SK-N-SH (cell line): ENCODE results near the gene SSR1. TPM values are rescaled to one million over a fixed set of nuclear protein-coding genes. Genes with fewer than 3 reads are reported as not detected.

ENCODE experiments used
- CTCF ChIA-PET: fragments of 300-600, 350-600 bp; formaldehyde crosslinking; extraction: SDS; loops from one replicate; lab custom pipeline; 2021; lab: Yijun Ruan, JAX
- POLR2A ChIA-PET: fragments of 350-600 bp; sonication (Branson Sonifier 250); formaldehyde crosslinking; extraction: SDS; loops from one replicate; lab custom pipeline; 2020; ENCODE audit warnings: antibody characterized with exemption, inconsistent platforms; lab: Yijun Ruan, JAX
- DNase-seq: peaks from one replicate; pipeline ENCODE4 v3.0.0; 2012
- H2AFZ ChIP-seq: fragments of 200-600 bp; sonication (generic); 2 replicates; pipeline ENCODE4 v1.8.1; 2016; ENCODE audit warnings: antibody characterized with exemption, mild to moderate bottlenecking, low read depth
- H3F3A ChIP-seq: fragments of 200-600 bp; sonication (generic); replicated peaks from 2 replicates; pipeline ENCODE3; 2016; ENCODE audit warnings: antibody characterized with exemption, mild to moderate bottlenecking; ENCODE audit not compliant: insufficient read depth
- H3K27ac ChIP-seq, 2 experiments: fragments of 200-500 bp in 1 of 2; fragments of 200-600 bp in 1 of 2; sonication (Bioruptor generic) in 1 of 2; sonication (generic), shearing (Covaris generic) in 1 of 2; 2 replicates each; pipeline versions ENCODE4 v1.5.1 to v1.6.1; 2014 to 2016; ENCODE audit warnings: low read depth in 2 of 2, inconsistent platforms in 1 of 2, low read length in 1 of 2, mild to moderate bottlenecking in 1 of 2, mixed read lengths in 1 of 2
- H3K27me3 ChIP-seq: fragments of 200-600 bp; sonication (generic), shearing (Covaris generic); 2 replicates; pipeline ENCODE4 v1.6.1; 2016; ENCODE audit warnings: mixed run types; ENCODE audit not compliant: insufficient read depth
- H3K36me3 ChIP-seq, 2 experiments: fragments of 200-500 bp in 1 of 2; fragments of 200-600 bp in 1 of 2; sonication (Bioruptor generic) in 1 of 2; sonication (generic) in 1 of 2; replicated peaks in 1 of 2; 2 replicates each; pipeline versions ENCODE3 to v1.5.1; 2014 to 2016; ENCODE audit warnings: low read length in 1 of 2, mild to moderate bottlenecking in 1 of 2; ENCODE audit not compliant: insufficient read depth in 2 of 2, control insufficient read depth in 1 of 2
- H3K4me1 ChIP-seq, 2 experiments: fragments of 200-500 bp in 1 of 2; fragments of 200-600 bp in 1 of 2; sonication (Bioruptor generic) in 1 of 2; sonication (generic), shearing (Covaris generic) in 1 of 2; 2 replicates each; pipeline versions ENCODE4 v1.5.1 to v1.6.1; 2014 to 2016; ENCODE audit warnings: low read depth in 1 of 2, low read length in 1 of 2, mixed run types in 1 of 2; ENCODE audit not compliant: insufficient read depth in 2 of 2, control insufficient read depth in 1 of 2
- H3K4me2 ChIP-seq: fragments of 200-600 bp; sonication (generic), shearing (Covaris generic); 2 replicates; pipeline ENCODE4 v1.6.1; 2017; ENCODE audit warnings: mixed run types
- H3K4me3 ChIP-seq, 2 experiments: fragments of 200-500 bp in 1 of 2; fragments of 200-600 bp in 1 of 2; sonication (Bioruptor generic) in 1 of 2; sonication (generic), shearing (Covaris generic) in 1 of 2; 2 replicates each; pipeline versions ENCODE4 v1.5.1 to v1.8.1; 2014 to 2016; ENCODE audit warnings: low read depth in 2 of 2, inconsistent platforms in 1 of 2, low read length in 1 of 2, mild to moderate bottlenecking in 1 of 2, mixed read lengths in 1 of 2, moderate library complexity in 1 of 2
- H3K79me2 ChIP-seq: fragments of 200-600 bp; sonication (generic); 2 replicates; pipeline ENCODE4 v1.8.1; 2017; ENCODE audit warnings: mild to moderate bottlenecking; ENCODE audit not compliant: insufficient read depth
- H3K9ac ChIP-seq: fragments of 200-600 bp; sonication (generic); 2 replicates; pipeline ENCODE4 v1.6.1; 2017; ENCODE audit warnings: mixed run types
- H3K9me2 ChIP-seq: fragments of 200-600 bp; sonication (generic); 2 replicates; pipeline ENCODE4 v1.6.1; 2017; ENCODE audit warnings: mixed run types
- H3K9me3 ChIP-seq: fragments of 200-600 bp; sonication (generic); 2 replicates; pipeline ENCODE4 v1.6.1; 2017; ENCODE audit warnings: mixed run types, mild to moderate bottlenecking, moderate library complexity
- H4K20me1 ChIP-seq: fragments of 200-600 bp; sonication (generic); 2 replicates; pipeline ENCODE4 v1.6.1; 2017; ENCODE audit warnings: mild to moderate bottlenecking, mixed run types; ENCODE audit not compliant: insufficient read depth
- CHD2 ChIP-seq: fragments of 150-350 bp; IDR thresholded peaks from 2 replicates; pipeline ENCODE4 v1.6.1; 2018; ENCODE audit warnings: low read length; ENCODE audit not compliant: partially characterized antibody
- ELF1 ChIP-seq: IDR thresholded peaks from 2 replicates; pipeline ENCODE4 v1.4.0; 2012
- EP300 ChIP-seq, 2 experiments: IDR thresholded peaks; 2 replicates each; pipeline versions ENCODE4 v1.4.0 to v1.6.1; 2012; ENCODE audit warnings: borderline replicate concordance in 1 of 2, low read depth in 1 of 2, low read length in 1 of 2
- FOSL2 ChIP-seq: IDR thresholded peaks from 2 replicates; pipeline ENCODE4 v1.4.0; 2012; ENCODE audit warnings: low read depth, mild to moderate bottlenecking, moderate library complexity, borderline replicate concordance
- FOXJ3 ChIP-seq: sonication (generic); formaldehyde crosslinking; IDR thresholded peaks from 2 replicates; pipeline ENCODE4 v1.5.1; 2020; ENCODE audit warnings: mild to moderate bottlenecking, missing genetic modification reagents
- JUND ChIP-seq: IDR thresholded peaks from 2 replicates; pipeline ENCODE4 v1.4.0; 2012
- MEF2A ChIP-seq: IDR thresholded peaks from 2 replicates; pipeline ENCODE4 v1.4.0; 2012; ENCODE audit warnings: low read depth, borderline replicate concordance
- MXI1 ChIP-seq: IDR thresholded peaks from 2 replicates; pipeline ENCODE4 v1.6.1; 2012; ENCODE audit warnings: mild to moderate bottlenecking, low read depth, low read length, improper control_type of control experiment
- RAD21 ChIP-seq: IDR thresholded peaks from 2 replicates; pipeline ENCODE4 v1.6.1; 2012; ENCODE audit warnings: mild to moderate bottlenecking, low read length
- RFX5 ChIP-seq: IDR thresholded peaks from 2 replicates; pipeline ENCODE4 v1.6.1; 2012; ENCODE audit warnings: mild to moderate bottlenecking, improper control_type of control experiment, low read length
- SIN3A ChIP-seq: IDR thresholded peaks from 2 replicates; pipeline ENCODE4 v1.6.1; 2012; ENCODE audit warnings: low read depth, mild to moderate bottlenecking, low read length, moderate library complexity, borderline replicate concordance
- SMC3 ChIP-seq: IDR thresholded peaks from 2 replicates; pipeline ENCODE4 v1.6.1; 2012; ENCODE audit warnings: low read depth, low read length, improper control_type of control experiment
- TCF12 ChIP-seq: IDR thresholded peaks from 2 replicates; pipeline ENCODE4 v1.4.0; 2012
- TEAD4 ChIP-seq: IDR thresholded peaks from 2 replicates; pipeline ENCODE4 v1.4.0; 2012; ENCODE audit warnings: mild to moderate bottlenecking, borderline replicate concordance; ENCODE audit not compliant: insufficient read depth
- WGBS: methylation state at CpG from one replicate; pipeline ENCODE4 v1.1.6; 2017; ENCODE audit warnings: low lambda C conversion rate; 5-methylcytosine and 5-hydroxymethylcytosine counted together
- polyA plus RNA-seq, 3 experiments: library from polyadenylated mRNA; depleted of rRNA; stranded (reverse); fragments of >200 nt; gene quantifications; 2 replicates each; pipeline ENCODE4 v1.2.3, GENCODE V29; 2012
- TF ChIP-seq, protein P1 (sequence below): IDR thresholded peaks from 2 replicates; pipeline ENCODE4 v1.4.0; 2012; ENCODE audit warnings: low read depth
- TF ChIP-seq, protein P2 (sequence below): fragments of 150-350 bp; IDR thresholded peaks from 2 replicates; pipeline ENCODE4 v1.6.1; 2017; ENCODE audit warnings: antibody characterized with exemption, low read length, low read depth, borderline replicate concordance
- TF ChIP-seq, protein P3 (sequence below): fragments of 200-600 bp; sonication (generic); IDR thresholded peaks from 2 replicates; pipeline ENCODE4 v1.6.1; 2017; ENCODE audit warnings: antibody characterized with exemption, mild to moderate bottlenecking, moderate library complexity
- TF ChIP-seq, protein P4 (sequence below): IDR thresholded peaks from 2 replicates; pipeline ENCODE4; 2012
- TF ChIP-seq, protein P5 (sequence below): IDR thresholded peaks from 2 replicates; pipeline ENCODE4 v1.4.0; 2012; ENCODE audit warnings: low read depth, borderline replicate concordance

Gene SSR1
- polyA plus RNA-seq, 1 of the 3 experiments (the other 2 are of a cell fraction) = 50.7 TPM

DNA sequence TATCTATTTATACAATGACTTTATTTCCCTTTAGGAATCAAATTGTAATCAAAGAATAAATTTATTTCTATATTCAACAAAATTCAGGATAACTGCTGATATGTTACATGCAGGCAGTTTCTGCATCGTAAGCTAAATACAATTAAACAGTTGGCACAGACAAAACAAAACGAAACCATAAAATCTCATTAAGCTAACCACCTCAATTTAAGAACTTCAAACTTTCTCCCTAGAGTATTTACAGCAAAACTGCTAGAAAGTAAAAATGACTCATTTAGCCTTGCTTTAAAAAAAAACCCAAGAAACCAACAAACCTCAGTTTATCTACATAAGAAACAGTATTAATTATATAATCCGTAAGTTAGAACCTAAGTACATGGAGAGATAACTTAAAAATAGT, 17.1 kb downstream of the SSR1 start:
- POLR2A ChIA-PET = no interaction called here
- H3K9ac ChIP-seq = no peak overlapping the region
- no peak overlapping the region for H2AFZ ChIP-seq
- no peak overlapping the region for H3K27ac ChIP-seq
- WGBS = 94% methylated on average over 3 of the region's 3 CpGs
- peaks cover 0 to 3% of the 10 kb centered on the region in 2 experiments; a peak in 1 of 4 replicates for H3K4me1 ChIP-seq
- H3K9me2 ChIP-seq = no peaks in the 10 kb centered on the region
- H3K4me2 ChIP-seq = no peak overlapping the region
- CTCF ChIA-PET = interaction anchor here (1.4 kb wide), 1 partner anchor 20 kb away, joined by 5 read pairs; no protein-coding TSS in a partner anchor
- peaks cover 9% of the 10 kb centered on the region for H3K79me2 ChIP-seq
- H3K27me3 ChIP-seq = no peaks in the 10 kb centered on the region
- peaks cover 16% of the 10 kb centered on the region for H3F3A ChIP-seq
- peaks cover 3% of the 10 kb centered on the region; the same call in 1 of the 2 replicates for H4K20me1 ChIP-seq
- TF ChIP-seq SIN3A (no peak), MEF2A (no peak), ELF1 (no peak), RAD21 (no peak), EP300 (IDR thresholded peaks at IDR 0.05; ENCODE audit: borderline replicate concordance in 1 of 2, low read depth in 1 of 2, low read length in 1 of 2) (no peak), FOSL2 (no peak), TCF12 (no peak), TEAD4 (no peak), FOXJ3 (no peak), JUND (no peak), CHD2 (no peak), MXI1 (no peak), SMC3 (no peak)
- TF ChIP-seq, protein P1, sequence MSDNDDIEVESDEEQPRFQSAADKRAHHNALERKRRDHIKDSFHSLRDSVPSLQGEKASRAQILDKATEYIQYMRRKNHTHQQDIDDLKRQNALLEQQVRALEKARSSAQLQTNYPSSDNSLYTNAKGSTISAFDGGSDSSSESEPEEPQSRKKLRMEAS = no peak
- TF ChIP-seq, protein P2, sequence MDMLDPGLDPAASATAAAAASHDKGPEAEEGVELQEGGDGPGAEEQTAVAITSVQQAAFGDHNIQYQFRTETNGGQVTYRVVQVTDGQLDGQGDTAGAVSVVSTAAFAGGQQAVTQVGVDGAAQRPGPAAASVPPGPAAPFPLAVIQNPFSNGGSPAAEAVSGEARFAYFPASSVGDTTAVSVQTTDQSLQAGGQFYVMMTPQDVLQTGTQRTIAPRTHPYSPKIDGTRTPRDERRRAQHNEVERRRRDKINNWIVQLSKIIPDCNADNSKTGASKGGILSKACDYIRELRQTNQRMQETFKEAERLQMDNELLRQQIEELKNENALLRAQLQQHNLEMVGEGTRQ = no peak
- no peaks in the 10 kb centered on the region for H3K9me3 ChIP-seq
- no peak overlapping the region for H3K4me3 ChIP-seq
- DNase-seq = no peak
- H3K36me3 ChIP-seq = peaks cover 74 to 91% of the 10 kb centered on the region in 2 experiments

DNA sequence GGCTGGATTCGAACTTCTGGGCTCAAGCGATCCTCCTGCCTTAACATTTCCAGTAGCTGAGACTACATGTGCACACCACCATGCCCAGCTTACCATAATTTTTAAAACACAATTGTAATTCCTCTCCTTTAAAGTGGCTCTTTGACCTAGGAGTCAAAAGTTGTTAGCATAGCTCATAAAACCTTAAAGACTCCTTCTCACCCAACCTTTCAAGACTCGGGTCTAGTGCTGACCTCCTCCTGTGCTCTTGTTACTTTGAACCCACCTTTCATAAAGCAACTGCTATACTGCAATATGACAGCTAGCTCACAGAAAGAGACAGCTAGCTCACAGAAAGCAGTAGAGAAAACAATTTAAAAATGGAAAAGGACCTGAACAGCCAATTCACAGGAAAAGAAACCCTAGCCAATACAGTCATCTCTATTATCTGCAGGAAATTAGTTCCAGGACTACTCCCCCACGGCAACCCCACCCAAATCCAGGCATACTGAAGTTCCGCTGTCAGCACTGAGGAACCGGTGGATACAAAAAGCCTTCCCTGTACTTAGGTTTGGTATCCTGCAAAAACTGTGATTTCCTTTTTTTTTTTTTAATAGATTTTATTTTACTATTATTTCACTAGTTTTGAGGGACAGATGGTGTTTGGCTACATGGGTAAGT, 20.3 kb downstream of the SSR1 start:
- POLR2A ChIA-PET = no interaction called here
- Histone ChIP-seq H3K79me2 (peaks cover 8% of the 10 kb centered on the region), H3K4me3 (no peak overlapping the region), H3K4me2 (no peak overlapping the region), H3K9ac (no peak overlapping the region), H3K4me1 (0 out of 4 replicates have a peak, but pooled peaks cover 0 to 3% of the 10 kb centered on the region in 2 experiments), H3K9me2 (no peaks in the 10 kb centered on the region), H4K20me1 (no peaks in the 10 kb centered on the region; the same call in 1 of the 2 replicates), H3K36me3 (peaks cover 77 to 92% of the 10 kb centered on the region in 2 experiments), H2AFZ (no peak overlapping the region), H3K27ac (no peak overlapping the region), H3K9me3 (no peaks in the 10 kb centered on the region), H3F3A (peaks cover 13% of the 10 kb centered on the region), H3K27me3 (no peaks in the 10 kb centered on the region)
- CTCF ChIA-PET = interaction anchor here (1.9 to 2.8 kb wide), 3 partner anchors 8 to 323 kb away, joined by 7 to 12 read pairs (median 8); no protein-coding TSS in a partner anchor
- DNase-seq = no peak
- 96% methylated on average over 6 of the region's 6 CpGs for WGBS
- TF ChIP-seq, protein P3, sequence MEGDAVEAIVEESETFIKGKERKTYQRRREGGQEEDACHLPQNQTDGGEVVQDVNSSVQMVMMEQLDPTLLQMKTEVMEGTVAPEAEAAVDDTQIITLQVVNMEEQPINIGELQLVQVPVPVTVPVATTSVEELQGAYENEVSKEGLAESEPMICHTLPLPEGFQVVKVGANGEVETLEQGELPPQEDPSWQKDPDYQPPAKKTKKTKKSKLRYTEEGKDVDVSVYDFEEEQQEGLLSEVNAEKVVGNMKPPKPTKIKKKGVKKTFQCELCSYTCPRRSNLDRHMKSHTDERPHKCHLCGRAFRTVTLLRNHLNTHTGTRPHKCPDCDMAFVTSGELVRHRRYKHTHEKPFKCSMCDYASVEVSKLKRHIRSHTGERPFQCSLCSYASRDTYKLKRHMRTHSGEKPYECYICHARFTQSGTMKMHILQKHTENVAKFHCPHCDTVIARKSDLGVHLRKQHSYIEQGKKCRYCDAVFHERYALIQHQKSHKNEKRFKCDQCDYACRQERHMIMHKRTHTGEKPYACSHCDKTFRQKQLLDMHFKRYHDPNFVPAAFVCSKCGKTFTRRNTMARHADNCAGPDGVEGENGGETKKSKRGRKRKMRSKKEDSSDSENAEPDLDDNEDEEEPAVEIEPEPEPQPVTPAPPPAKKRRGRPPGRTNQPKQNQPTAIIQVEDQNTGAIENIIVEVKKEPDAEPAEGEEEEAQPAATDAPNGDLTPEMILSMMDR = no peak
- TF ChIP-seq FOXJ3 = no peak
- TF ChIP-seq, protein P4, sequence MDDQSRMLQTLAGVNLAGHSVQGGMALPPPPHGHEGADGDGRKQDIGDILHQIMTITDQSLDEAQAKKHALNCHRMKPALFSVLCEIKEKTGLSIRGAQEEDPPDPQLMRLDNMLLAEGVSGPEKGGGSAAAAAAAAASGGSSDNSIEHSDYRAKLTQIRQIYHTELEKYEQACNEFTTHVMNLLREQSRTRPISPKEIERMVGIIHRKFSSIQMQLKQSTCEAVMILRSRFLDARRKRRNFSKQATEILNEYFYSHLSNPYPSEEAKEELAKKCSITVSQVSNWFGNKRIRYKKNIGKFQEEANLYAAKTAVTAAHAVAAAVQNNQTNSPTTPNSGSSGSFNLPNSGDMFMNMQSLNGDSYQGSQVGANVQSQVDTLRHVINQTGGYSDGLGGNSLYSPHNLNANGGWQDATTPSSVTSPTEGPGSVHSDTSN = no peak
- TF ChIP-seq, protein P2 = no peak
- TF ChIP-seq SIN3A = no peak
- TF ChIP-seq, protein P5, sequence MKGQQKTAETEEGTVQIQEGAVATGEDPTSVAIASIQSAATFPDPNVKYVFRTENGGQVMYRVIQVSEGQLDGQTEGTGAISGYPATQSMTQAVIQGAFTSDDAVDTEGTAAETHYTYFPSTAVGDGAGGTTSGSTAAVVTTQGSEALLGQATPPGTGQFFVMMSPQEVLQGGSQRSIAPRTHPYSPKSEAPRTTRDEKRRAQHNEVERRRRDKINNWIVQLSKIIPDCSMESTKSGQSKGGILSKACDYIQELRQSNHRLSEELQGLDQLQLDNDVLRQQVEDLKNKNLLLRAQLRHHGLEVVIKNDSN = no peak
- TF ChIP-seq, protein P1 = no peak
- TF ChIP-seq RFX5 = no peak
